Endothelial cell (in vitro differentiated cells): Measurements from ENCODE around the gene TMEM240. TPM values are rescaled to one million over a fixed set of nuclear protein-coding genes. Genes with fewer than 3 reads are reported as not detected.
"Not testable (repeated sequence)": the region's sequence is repeated elsewhere in the genome, so short reads cannot be mapped to it uniquely, and the experiment has no call there.

ENCODE experiments used
- DNase-seq: peaks from one replicate; pipeline ENCODE4 v3.0.0; 2021; ENCODE audit warnings: low spot score
- H3K27ac Mint-ChIP-seq: one replicate; pipeline ENCODE4 v1.8.0; 2021; ENCODE audit warnings: mixed read lengths, inconsistent platforms; ENCODE audit not compliant: unreplicated experiment
- H3K27me3 Mint-ChIP-seq: one replicate; pipeline ENCODE4 v1.8.0; 2021; ENCODE audit warnings: mild to moderate bottlenecking, moderate library complexity, mixed read lengths, inconsistent platforms; ENCODE audit not compliant: unreplicated experiment
- H3K36me3 Mint-ChIP-seq: one replicate; pipeline ENCODE4 v1.8.0; 2021; ENCODE audit warnings: mild to moderate bottlenecking, low read depth, mixed read lengths, inconsistent platforms; ENCODE audit not compliant: unreplicated experiment
- H3K4me1 Mint-ChIP-seq: one replicate; pipeline ENCODE4 v1.8.0; 2021; ENCODE audit warnings: mild to moderate bottlenecking, mixed read lengths, inconsistent platforms; ENCODE audit not compliant: unreplicated experiment
- H3K4me3 Mint-ChIP-seq: one replicate; pipeline ENCODE4 v1.8.0; 2021; ENCODE audit warnings: mild to moderate bottlenecking, mixed read lengths, inconsistent platforms; ENCODE audit not compliant: unreplicated experiment
- H3K9me3 Mint-ChIP-seq: one replicate; pipeline ENCODE4 v1.8.0; 2021; ENCODE audit warnings: mixed read lengths, inconsistent platforms; ENCODE audit not compliant: unreplicated experiment
- CTCF ChIP-seq: fragments of 200-600 bp; sonication (generic); IDR thresholded peaks from one replicate; pipeline ENCODE4 v1.5.0; 2021; ENCODE audit warnings: antibody characterized with exemption; ENCODE audit not compliant: unreplicated experiment
- total RNA-seq: library from RNA; stranded (reverse); fragmentation: NEBNext Ultra II Directional; extraction: Animal tissue kit (Norgen Biotek cat#: 25700); gene quantifications from one replicate; pipeline ENCODE4 v1.2.1, GENCODE V29; 2021; ENCODE audit not compliant: unreplicated experiment

The TMEM240 gene
- total RNA-seq, 1 donor from 2014 or later = 6.6 TPM

GRCh38 chr1:1562556-1563195 lies 22.3 kb upstream of the TMEM240 start:
- Mint-ChIP-seq H3K4me1 (peaks cover 3% of the 10 kb centered on the region), H3K36me3 (peaks cover 27% of the 10 kb centered on the region), H3K27me3 (peaks cover 7% of the 10 kb centered on the region), H3K4me3 (no peak overlapping the region), H3K9me3 (no peaks in the 10 kb centered on the region), H3K27ac (no peak overlapping the region)
- no peak for DNase-seq
- TF ChIP-seq CTCF = no peak

DNA sequence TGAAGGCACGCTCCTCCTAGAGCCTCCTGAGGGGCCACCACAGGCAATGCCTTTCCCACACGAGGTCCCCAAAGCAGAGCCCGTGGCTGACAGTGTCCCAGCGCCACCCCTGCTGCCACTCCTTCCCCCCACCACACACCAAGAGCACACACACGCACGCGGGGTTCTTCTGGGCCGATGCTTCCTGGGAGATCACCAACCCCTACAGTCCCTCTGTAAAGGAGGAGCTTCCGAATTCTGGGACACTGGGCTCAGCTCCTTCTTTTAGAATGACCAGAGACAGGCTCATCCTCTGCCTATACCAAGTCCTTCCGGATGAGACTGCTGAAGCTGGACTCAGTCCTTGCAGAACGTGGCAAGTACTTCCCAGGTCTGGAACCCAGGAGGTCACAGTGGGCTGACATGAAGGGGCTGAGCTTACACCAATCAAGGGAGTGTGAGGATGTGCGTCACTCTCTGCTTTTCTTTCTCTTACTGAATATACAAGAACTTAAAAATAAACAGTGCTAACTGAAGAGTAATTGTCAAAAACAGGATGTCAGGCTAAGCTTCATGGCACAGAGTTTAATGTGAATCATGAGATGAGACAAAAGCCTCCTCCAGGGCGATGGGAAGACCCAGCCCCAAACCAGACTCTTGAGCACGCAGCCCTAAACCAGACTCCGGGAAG lies 21.5 kb upstream of the TMEM240 start:
- no peak for DNase-seq
- H3K36me3 Mint-ChIP-seq = peaks cover 27% of the 10 kb centered on the region
- no peak for TF ChIP-seq CTCF
- no peak overlapping the region for H3K4me3 Mint-ChIP-seq
- H3K27me3 Mint-ChIP-seq = peaks cover 6% of the 10 kb centered on the region
- peak overlapping the region; percentile 77 for H3K27ac Mint-ChIP-seq
- H3K4me1 Mint-ChIP-seq = peaks cover 3% of the 10 kb centered on the region
- no peaks in the 10 kb centered on the region for H3K9me3 Mint-ChIP-seq

DNA sequence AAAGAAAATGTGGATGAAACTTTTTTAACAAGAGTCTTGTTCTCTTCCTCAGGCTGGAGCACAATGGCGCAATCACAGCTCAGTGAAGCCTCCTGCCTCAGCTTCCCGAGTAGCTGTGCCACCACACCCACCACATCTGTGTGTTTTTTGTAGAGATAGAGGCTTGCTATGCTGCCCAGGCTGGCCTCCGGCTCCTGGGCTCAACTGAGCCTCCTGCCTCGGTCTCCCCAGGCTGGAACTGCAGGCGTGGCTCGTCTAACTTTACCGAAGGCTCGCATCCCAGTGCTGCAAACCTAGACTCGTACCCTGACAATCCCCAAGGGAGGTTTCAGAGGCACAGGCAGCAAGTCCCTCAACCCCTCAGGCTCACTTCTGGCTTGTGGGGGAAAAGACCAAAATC lies 19.8 kb upstream of the TMEM240 start:
- H3K27ac Mint-ChIP-seq = peak overlapping the region; percentile 24
- DNase-seq = no peak
- peaks cover 3% of the 10 kb centered on the region for H3K27me3 Mint-ChIP-seq
- no peak overlapping the region for H3K4me3 Mint-ChIP-seq
- peaks cover 24% of the 10 kb centered on the region for H3K36me3 Mint-ChIP-seq
- H3K4me1 Mint-ChIP-seq = peaks cover 3% of the 10 kb centered on the region
- no peak for TF ChIP-seq CTCF
- no peaks in the 10 kb centered on the region for H3K9me3 Mint-ChIP-seq

DNA sequence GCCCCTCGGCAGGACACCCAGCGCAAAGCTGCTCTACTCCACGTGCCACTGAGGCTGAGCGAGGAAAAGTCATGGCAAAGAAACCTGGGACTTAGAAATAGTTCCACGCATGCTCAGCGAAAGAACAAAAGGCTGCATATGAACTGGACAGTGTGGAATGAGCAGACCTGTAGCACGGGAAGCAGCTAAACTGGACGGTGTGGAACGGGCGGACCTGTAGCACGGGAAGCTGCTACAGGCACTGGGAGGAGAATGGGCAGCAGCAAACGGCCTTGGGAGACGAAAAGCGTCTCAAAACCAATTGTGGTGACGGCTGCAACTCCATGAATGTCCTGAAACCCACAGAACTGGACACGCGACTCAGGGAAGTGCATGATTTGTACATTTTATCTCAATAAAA lies 18.6 kb upstream of the TMEM240 start:
- peak overlapping the region; percentile 31 for H3K27ac Mint-ChIP-seq
- no peak for DNase-seq
- H3K4me3 Mint-ChIP-seq = peak overlapping the region; percentile 23
- H3K36me3 Mint-ChIP-seq = peaks cover 14% of the 10 kb centered on the region
- no peak for TF ChIP-seq CTCF
- H3K9me3 Mint-ChIP-seq = no peaks in the 10 kb centered on the region
- H3K4me1 Mint-ChIP-seq = no peaks in the 10 kb centered on the region
- H3K27me3 Mint-ChIP-seq = peaks cover 3% of the 10 kb centered on the region

GRCh38 chr1:1558591-1558990 lies 18.2 kb upstream of the TMEM240 start:
- no peaks in the 10 kb centered on the region for H3K4me1 Mint-ChIP-seq
- peaks cover 9% of the 10 kb centered on the region for H3K36me3 Mint-ChIP-seq
- H3K9me3 Mint-ChIP-seq = no peaks in the 10 kb centered on the region
- H3K27ac Mint-ChIP-seq = peak overlapping the region; percentile 31
- H3K4me3 Mint-ChIP-seq = peak overlapping the region; percentile 23
- TF ChIP-seq CTCF = no peak
- H3K27me3 Mint-ChIP-seq = peaks cover 5% of the 10 kb centered on the region
- no peak for DNase-seq

- not testable (repeated sequence) for H3K27me3 Mint-ChIP-seq, DNase-seq, H3K4me1 Mint-ChIP-seq, H3K36me3 Mint-ChIP-seq, H3K4me3 Mint-ChIP-seq, H3K27ac Mint-ChIP-seq, H3K9me3 Mint-ChIP-seq
These were observed 17.3 kb upstream of the TMEM240 start for GRCh38 chr1:1557688-1558087.

GRCh38 chr1:1556961-1557360 lies 16.5 kb upstream of the TMEM240 start:
- not testable (repeated sequence) for H3K27me3 Mint-ChIP-seq, H3K27ac Mint-ChIP-seq, DNase-seq, H3K4me3 Mint-ChIP-seq, H3K9me3 Mint-ChIP-seq, H3K4me1 Mint-ChIP-seq, H3K36me3 Mint-ChIP-seq
